Fibroblast of the aortic adventitia (primary cell): ENCODE measurements around the gene DPH7. TPM values are rescaled to one million over a fixed set of nuclear protein-coding genes. Genes with fewer than 3 reads are reported as not detected.

Source experiments
- DNase-seq: peaks from one replicate; pipeline ENCODE4 v3.0.0-alpha.2; 2010; ENCODE audit warnings: low read depth
- H3K4me3 ChIP-seq: 2 replicates; pipeline ENCODE4 v1.5.1; 2011; ENCODE audit warnings: low read depth, mild to moderate bottlenecking, control low read depth, low read length, moderate library complexity
- total RNA-seq: library from RNA; depleted of rRNA; stranded (reverse); fragments of >200 nt; gene quantifications from 2 replicates; pipeline ENCODE4 v1.2.3, GENCODE V29; 2012; ENCODE audit warnings: low replicate concordance
- TF ChIP-seq, protein P1 (sequence below): IDR thresholded peaks from 2 replicates; pipeline ENCODE4 v1.5.1; 2011; ENCODE audit warnings: mild to moderate bottlenecking, low read length, control low read depth, inconsistent platforms; ENCODE audit not compliant: insufficient read depth

The DPH7 gene
- total RNA-seq, 1 donor = 16.1 TPM

DNA sequence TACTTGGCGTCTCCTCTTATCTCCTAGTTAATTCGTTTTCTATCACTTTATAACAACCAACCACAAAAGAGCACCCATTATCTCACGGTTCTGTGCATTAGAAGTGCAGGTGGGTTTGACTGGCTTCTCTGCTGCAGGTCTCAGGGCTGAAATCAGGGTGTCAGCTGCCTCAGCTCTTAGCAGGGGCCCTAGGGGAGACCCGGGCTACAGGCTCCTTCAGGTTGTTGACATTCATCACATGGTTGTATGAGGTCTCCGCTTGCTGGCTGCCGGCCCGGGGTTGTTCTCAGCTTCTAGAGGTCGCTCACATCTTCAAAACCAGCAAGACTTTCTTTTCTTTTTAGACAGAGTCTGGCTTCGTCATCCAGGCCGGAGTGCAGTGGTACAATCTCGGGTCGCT is 14.5 kb upstream of the DPH7 start:
- no peak for DNase-seq
- TF ChIP-seq, protein P1, sequence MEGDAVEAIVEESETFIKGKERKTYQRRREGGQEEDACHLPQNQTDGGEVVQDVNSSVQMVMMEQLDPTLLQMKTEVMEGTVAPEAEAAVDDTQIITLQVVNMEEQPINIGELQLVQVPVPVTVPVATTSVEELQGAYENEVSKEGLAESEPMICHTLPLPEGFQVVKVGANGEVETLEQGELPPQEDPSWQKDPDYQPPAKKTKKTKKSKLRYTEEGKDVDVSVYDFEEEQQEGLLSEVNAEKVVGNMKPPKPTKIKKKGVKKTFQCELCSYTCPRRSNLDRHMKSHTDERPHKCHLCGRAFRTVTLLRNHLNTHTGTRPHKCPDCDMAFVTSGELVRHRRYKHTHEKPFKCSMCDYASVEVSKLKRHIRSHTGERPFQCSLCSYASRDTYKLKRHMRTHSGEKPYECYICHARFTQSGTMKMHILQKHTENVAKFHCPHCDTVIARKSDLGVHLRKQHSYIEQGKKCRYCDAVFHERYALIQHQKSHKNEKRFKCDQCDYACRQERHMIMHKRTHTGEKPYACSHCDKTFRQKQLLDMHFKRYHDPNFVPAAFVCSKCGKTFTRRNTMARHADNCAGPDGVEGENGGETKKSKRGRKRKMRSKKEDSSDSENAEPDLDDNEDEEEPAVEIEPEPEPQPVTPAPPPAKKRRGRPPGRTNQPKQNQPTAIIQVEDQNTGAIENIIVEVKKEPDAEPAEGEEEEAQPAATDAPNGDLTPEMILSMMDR = no peak
- no peak overlapping the region for H3K4me3 ChIP-seq

GRCh38 chr9:137592767-137593166 is 14.0 kb upstream of the DPH7 start:
- no peak overlapping the region for H3K4me3 ChIP-seq
- DNase-seq = no peak
- TF ChIP-seq, protein P1 = no peak

GRCh38 chr9:137590469-137591383 is 12.0 kb upstream of the DPH7 start, which contains the start of gene ZMYND19:
TSS of gene ZMYND19 (minus strand) at chr9:137590512. CDS start at chr9:137590263, 249 bp downstream.
- TF ChIP-seq, protein P1 = peak; percentile 11
- peak within 1 kb of the TSS; percentile 82 for H3K4me3 ChIP-seq
- DNase-seq = peak; percentile 76

GRCh38 chr9:137590123-137590468 is 11.4 kb upstream of the DPH7 start:
- TF ChIP-seq, protein P1 = no peak
- no peak for DNase-seq
- peak overlapping the region; percentile 77 for H3K4me3 ChIP-seq

GRCh38 chr9:137589441-137590122 is 10.9 kb upstream of the DPH7 start:
- DNase-seq = no peak
- TF ChIP-seq, protein P1 = no peak
- peak overlapping the region; percentile 77 for H3K4me3 ChIP-seq

DNA sequence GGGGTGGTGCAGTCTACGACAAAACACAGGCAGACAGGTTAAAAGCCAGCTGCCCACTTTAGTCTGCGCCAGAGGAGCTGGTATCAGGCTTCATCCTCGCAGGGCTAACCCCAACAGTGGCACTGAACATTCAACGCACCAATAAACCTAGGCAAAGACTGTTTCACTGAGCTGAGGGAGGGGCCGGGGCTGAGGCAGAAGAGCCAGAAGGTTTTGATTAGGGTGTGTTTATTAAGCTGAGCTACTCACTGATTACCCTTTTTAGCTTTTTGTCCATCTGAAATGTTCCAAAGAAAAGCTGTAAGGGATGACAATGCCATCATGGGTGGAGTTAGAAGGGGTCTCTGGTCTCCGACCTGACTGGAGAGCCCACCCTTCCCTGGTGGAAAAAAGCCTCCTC is 10.2 kb upstream of the DPH7 start:
- TF ChIP-seq, protein P1 = no peak
- H3K4me3 ChIP-seq = peak overlapping the region; percentile 77

More for the DNA sequence above, 10.2 kb upstream of the DPH7 start:
- DNase-seq = no peak
